22Rv1 (cell line): ENCODE measurements around the gene MRRF.

ENCODE experiments used
- H3K27ac ChIP-seq: fragments of 450-650 bp; 2 replicates; pipeline ENCODE4 v1.5.1; 2017
- ZFX ChIP-seq: fragments of 450-650 bp; IDR thresholded peaks from 2 replicates; pipeline ENCODE4 v1.6.1; 2017; ENCODE audit warnings: antibody characterized with exemption, borderline replicate concordance
- TF ChIP-seq, protein P1 (sequence below): fragments of 450-650 bp; IDR thresholded peaks from 2 replicates; pipeline ENCODE4 v1.5.1; 2017; ENCODE audit warnings: mild to moderate bottlenecking

MRRF gene

DNA sequence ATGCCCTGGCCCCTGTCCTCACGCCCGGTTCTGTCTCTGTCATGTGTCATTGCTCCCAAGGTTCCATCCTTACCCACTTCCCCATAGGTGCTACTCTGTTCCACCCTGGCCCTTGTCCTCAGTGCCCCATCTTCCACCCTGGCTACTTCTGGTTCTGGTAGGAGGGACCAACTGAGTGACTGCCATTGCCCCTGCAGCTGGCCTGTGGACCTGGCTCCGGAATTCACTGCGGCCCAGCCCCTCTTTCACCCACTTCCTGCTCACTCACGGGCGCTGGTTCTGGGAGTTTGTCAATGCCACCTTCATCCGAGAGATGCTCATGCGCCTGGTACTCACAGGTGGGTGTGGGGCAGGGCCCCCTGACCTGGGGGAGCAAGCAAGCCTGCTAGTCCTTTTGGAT lies 113.6 kb downstream of the MRRF start:
- no peak for TF ChIP-seq ZFX
- TF ChIP-seq, protein P1, sequence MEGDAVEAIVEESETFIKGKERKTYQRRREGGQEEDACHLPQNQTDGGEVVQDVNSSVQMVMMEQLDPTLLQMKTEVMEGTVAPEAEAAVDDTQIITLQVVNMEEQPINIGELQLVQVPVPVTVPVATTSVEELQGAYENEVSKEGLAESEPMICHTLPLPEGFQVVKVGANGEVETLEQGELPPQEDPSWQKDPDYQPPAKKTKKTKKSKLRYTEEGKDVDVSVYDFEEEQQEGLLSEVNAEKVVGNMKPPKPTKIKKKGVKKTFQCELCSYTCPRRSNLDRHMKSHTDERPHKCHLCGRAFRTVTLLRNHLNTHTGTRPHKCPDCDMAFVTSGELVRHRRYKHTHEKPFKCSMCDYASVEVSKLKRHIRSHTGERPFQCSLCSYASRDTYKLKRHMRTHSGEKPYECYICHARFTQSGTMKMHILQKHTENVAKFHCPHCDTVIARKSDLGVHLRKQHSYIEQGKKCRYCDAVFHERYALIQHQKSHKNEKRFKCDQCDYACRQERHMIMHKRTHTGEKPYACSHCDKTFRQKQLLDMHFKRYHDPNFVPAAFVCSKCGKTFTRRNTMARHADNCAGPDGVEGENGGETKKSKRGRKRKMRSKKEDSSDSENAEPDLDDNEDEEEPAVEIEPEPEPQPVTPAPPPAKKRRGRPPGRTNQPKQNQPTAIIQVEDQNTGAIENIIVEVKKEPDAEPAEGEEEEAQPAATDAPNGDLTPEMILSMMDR, result no peak
- no peak overlapping the region for H3K27ac ChIP-seq

DNA sequence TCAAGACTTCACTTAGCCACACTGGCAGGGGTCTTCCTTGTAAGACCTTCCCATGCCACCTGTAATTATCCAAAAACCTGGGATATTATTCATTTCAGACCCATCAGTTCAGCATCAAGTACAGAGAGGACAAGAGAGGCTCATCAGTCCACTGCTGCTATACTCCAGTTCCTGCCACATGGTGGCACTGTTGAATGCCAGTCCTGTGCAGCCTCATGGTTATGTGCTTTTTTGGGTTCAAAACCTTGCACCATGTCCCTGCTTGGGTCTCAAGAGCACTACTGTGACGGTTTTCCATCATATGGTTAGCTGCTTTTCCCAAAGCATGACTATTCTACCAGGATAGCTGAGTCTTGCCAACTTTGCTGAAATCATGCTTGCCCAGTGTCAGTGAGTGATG lies 114.7 kb downstream of the MRRF start:
- no peak overlapping the region for H3K27ac ChIP-seq
- TF ChIP-seq, protein P1, result peak; percentile 58
- TF ChIP-seq ZFX, result no peak

DNA sequence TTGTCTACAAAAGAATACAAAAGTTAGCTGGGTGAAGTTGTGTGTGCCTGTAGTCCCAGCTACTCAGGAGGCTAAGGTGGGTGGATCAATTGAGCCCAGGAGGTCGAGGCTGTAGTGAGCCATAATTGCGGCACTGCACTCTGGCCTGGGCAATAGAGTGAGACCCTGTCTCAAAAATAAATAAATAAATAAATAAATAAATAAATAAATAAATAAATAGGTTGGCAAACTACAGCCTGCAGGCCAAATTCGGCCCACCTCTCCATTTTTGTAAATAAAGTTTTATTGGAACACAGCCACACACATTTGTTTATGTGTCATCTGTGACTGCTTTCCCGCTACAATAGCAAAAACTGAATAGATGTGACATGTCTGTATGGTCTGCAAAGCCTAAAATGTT lies 115.6 kb downstream of the MRRF start:
- no peak overlapping the region for H3K27ac ChIP-seq
- no peak for TF ChIP-seq ZFX
- TF ChIP-seq, protein P1, result no peak
